NCI-H128 (cell line): ENCODE data around the gene UQCC3.
A peak's percentile ranks its signal among the peaks of the same experiment; 100 is the strongest.
"Not testable (repeated sequence)": the region's sequence is repeated elsewhere in the genome, so short reads cannot be mapped to it uniquely, and the experiment has no call there.

ENCODE experiments used
- DNase-seq: peaks from one replicate; lab custom pipeline; 2025; ENCODE audit not compliant: unreplicated experiment; lab: John Stamatoyannopoulos, UW

UQCC3 gene, protein sequence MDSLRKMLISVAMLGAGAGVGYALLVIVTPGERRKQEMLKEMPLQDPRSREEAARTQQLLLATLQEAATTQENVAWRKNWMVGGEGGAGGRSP

DNA sequence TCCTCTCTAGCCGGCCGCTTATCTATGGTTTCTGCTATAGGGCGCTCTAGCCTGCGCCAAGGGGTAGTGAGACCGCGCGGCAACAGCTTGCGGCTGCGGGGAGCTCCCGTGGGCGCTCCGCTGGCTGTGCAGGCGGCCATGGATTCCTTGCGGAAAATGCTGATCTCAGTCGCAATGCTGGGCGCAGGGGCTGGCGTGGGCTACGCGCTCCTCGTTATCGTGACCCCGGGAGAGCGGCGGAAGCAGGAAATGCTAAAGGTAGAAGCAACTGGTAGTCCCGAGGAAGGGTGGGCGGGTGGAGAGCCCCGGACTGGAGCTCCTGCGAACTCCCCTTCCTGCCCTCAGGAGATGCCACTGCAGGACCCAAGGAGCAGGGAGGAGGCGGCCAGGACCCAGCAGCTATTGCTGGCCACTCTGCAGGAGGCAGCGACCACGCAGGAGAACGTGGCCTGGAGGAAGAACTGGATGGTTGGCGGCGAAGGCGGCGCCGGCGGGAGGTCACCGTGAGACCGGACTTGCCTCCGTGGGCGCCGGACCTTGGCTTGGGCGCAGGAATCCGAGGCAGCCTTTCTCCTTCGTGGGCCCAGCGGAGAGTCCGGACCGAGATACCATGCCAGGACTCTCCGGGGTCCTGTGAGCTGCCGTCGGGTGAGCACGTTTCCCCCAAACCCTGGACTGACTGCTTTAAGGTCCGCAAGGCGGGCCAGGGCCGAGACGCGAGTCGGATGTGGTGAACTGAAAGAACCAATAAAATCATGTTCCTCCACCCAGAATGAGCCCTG lies at the start of gene UQCC3, which contains the start of gene LBHD1:
TSS of gene UQCC3 (plus strand) at position 66 of the 782 bp plus-strand sequence. CDS start at position 139, 73 bp downstream.
TSS of gene LBHD1 (minus strand) at position 660 of the 782 bp plus-strand sequence. CDS start 2,236 bp downstream, outside the sequence.
- peak; percentile 81 for DNase-seq

DNA sequence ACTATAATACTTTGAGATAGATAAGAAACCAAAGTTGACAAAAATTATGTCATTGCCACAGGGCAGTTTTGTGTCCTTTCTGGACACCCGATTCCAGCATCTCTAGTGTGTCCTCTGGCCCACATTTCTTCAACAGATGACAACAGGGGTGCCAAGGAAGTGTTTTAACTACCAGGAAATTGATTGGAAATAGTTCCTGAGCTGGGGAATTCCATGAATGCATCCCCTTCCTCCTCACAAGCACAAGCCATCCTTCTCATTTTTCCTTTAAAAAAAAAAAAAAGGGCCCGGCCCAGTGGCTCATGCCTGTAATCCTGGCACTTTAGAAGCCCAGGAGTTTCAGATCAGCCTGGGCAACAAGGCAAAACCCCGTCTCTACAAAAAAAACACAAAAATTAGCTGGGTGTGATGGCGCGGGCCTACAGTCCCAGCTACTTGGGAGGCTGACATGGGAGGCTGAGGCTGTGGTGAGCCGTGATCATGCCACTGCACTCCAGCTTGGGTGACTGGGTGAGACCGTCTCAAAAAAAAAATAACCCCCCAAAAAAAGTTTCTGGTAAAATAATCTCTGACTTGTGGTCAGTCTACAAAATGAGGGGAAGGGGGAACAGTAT lies 48.9 kb upstream of the UQCC3 start:
- no peak for DNase-seq

DNA sequence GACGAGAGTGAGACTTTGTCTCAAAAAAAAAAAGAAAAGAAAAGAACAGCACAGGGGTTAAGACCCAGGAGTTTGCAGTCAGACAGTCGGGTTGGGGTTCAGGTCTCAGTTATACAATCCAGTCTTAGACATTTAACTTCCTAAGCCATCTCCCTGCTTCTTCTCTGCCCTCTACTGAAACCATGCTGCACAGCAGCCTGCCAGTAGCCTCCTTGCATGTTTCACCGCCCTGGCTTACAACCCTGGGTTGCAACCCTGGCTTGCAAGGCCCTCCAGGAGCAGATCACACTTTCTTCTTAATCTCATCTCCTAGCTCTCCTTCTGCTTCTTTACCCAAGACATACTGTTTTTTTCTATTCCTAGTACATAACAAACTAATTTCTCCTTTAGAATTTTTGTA lies 43.8 kb upstream of the UQCC3 start:
- DNase-seq = no peak

DNA sequence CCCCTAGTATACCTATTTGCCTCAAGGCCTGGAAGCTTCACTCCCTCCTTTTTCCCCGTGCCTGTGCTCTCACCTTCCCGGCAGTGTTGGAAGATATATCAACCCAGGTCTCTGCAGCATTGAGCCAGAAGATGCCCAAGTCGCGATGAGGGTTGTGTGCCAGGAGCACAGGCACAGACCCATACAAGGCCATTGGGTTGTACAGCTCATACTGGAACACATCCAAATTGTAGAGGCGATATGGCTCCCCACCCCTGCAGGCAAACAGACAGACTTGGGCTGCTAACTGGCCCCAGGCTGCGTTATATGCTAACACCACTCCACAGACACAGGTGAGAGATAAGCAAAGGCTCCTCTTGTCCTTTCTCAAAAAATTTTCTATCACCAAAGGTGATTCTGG lies 39.0 kb upstream of the UQCC3 start:
- no peak for DNase-seq

DNA sequence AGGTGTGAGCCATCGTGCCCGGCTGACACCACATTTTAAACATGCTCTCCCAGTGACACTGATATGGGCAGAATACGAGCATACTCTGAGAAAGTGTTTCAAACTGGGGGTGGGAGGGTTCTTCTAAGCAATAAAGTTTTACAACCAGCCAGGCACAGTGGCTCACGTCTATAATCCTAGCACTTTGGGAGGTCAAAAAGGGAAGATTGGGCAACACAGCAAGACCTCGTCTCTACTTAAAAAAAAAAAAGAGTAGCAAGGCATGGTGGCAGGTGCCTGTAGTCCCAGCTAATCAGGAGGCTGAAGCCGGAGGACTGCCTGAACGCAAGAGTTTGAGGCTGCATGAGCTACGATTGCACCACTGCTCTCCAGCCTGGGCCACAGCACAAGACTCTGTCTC lies 27.3 kb upstream of the UQCC3 start:
- no peak for DNase-seq

DNA sequence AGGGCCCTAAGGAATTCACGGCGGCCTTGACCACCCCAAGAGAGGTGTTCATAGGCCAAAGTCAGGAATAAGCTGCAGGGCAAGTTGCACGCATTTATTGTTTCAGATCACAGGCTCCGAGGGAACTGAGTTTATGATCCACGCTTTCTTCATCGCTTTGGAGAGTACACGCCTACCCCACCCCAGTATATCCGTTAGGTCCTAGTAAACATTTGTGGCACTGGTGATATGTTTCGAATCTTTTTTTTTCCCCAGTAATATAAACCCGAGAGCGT lies 25.9 kb upstream of the UQCC3 start:
- no peak for DNase-seq

DNA sequence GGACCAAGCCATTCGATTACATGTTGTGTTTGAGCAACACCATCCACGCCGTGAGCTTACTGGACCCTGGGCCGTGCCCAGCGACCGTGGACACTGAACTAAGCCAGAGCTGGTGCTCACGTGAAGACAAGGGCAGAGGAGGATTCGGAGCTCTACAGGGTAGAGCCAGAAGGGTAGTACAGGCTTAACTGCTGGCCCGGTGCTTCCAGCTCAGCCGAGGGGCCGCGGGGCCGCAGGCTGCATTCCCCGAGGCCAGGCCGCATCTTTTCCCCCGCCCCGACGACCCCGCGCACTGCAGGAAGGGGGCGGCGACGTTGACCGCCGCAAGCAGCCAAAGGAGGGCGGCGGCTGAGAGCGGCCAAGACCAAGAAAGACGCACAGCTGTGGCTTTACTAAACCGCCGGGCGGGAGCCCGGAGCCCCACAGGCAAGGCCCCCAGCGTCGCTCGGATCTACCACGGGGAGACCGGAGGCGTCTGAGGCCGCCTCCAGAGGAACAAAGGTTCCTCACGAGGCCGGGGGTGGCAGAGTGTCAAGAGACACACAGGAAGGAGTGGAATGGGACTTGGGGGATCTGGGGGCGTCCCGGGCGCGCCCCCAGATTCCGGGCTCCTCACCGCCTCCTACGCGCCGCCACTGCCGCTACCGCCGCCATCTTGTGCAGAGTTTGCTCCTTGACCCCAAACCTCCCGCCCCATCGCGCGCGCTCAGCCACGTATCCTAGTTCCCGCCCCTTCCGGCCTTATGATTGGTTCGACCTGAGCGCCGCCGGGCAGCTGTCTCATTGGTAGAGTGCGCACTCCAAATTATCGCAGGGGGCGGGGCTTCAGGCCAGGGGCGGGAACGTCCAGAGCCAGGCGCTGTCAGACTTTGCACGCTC lies 25.3 kb upstream of the UQCC3 start, which contains the start of gene GANAB:
TSS of gene GANAB (minus strand) at position 668 of the 879 bp plus-strand sequence. CDS start at position 654, 14 bp downstream.
- DNase-seq = peak; percentile 98

DNA sequence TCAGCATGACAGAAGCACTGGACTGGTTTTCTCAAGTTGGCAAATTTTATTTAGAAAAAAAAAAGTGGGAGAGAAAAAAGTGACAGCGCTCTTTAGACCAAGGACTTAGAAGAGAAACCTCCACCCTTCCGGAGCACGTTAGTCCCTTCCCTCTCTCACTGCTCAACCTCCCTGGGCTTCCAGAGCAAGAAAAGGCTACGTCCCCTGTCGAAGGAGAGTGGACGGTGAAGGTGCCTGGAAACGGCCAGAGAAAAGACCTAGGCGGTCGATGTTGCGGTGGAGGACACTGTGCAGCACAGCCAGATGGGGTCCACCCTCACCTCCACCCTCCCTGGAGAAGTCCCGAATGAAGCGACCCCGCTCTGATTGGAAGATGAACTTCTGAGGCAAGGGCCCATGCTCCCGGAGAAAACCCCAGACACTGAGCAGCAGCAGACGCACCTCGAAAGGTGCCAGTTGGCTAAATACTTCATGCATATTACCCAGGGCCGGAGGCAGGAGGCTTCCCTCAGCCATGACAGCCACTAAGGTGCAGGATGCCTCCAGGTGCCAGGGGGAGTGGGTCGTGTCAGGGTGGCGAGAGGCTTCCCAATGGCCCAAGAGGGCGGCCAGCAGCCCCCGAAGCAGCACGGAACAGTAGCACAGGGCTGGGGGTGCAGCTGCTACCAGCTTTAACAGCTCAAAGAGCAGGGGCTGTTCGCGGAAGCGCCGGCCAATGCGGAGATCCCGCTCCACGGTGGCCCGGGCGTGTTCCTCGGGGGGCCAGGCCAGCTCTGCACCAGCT lies 24.5 kb upstream of the UQCC3 start:
- no peak for DNase-seq

DNA sequence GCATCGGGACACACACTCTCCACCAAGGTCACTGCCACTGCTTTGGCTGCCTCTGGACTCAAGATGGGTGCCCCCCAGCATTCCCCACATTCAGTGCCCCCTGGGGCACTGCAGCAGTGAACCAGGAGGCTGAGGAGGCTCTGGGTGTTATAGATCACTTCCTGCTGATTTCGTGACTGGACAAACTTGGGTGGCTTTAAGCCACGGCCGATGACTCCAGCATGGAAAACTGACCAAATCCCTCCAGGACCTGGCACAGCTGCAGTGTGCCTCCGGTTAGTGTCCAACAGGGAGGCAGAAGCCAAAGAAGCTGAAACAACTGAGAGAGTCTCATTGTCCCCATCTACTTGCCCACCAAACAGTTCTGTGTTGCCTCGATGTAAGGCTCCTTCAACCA lies 23.9 kb upstream of the UQCC3 start:
- no peak for DNase-seq

DNA sequence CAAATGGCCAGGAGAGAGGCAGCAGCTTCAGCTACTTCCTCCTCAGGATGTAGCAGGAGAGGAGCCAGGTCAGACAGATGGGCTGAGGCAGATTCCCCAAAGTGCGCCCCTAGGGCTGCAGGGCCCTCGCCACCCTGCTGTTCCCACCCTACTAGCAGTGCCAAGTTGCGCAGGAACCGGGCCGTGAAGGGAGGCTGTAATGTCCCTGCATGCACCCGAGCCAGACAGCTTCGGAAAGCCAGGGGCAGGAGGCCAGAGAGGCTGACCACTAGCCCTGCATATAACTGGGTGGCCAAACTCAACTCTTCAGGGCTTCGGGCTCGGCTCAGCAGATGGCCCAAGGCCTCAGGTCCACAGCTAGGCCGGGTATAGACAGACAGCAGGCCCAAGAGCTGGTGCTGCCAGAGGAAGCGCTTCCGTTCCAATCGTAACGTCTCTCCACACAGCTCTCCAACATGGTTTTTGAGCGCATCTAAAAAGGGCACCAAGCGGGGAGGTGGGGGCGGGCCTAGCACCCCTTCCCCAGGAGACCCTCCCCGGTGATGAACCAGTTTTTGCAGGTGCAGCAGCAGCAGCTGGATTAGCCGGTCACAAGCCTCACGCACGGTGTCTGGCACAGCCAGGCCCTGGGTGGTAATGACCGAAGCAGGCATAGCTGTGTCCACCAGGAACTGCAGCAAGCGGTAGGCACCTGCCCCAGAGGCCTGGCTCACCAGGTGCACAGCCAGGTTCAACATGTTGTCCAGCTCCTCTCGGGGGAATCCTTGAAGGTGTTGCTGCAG lies 23.1 kb upstream of the UQCC3 start:
- no peak for DNase-seq

DNA sequence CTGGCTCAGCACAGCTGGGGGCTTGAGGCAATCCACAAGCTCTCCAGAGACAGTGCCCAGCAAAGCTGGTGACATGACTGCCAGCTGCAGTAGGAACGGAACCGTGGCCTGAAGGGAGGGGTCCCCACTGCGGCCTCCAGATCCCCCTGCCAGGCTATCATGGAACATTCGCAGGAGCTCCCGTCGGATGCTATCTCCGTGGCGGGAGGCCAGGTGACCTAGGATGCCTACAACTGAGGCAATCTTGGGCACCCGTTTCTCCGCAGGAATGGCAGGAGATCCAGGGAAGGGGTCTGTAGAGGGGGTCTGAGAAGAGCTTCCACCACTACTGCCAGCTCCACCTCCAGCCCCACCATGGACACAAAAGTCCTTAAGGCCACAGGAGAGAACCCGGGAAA lies 22.5 kb upstream of the UQCC3 start:
- no peak for DNase-seq

DNA sequence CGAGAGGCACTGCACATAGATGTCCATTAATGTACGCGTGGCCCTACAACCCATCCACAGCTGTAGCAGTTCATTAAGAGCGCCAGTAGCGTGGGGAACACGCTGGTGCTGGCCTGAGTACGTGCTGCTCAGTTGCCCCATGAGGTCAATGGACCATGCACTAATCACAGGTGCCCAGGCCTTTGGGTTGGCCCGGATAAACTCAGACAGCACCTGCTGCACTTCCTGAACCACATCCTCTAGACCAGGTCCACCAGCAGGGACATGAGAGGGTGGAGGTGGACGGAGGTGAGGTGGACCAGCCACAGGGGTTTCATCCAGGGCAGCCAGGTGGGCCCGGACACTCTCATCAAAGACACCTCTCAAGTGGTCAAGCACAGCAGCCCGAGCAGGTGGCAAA lies 22.0 kb upstream of the UQCC3 start:
- no peak for DNase-seq

DNA sequence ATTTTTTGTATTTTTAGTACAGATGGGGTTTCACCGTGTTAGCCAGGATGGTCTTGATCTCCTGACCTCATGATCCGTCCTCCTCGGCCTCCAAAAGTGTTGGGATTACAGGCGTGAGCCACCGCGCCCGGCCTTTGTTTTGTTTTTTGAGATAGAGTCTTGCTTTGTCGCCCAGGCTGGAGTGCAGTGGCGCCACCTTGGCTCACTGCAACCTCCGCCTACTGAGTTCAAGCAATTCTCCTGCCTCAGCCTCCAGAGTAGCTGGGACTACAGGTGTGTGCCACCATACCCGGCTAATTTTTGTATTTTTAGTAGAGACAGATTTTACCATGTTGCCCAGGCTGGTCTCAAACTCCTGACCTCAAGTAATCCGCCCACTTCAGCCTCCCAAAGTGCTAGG lies 21.2 kb upstream of the UQCC3 start:
- DNase-seq = not testable (repeated sequence)

DNA sequence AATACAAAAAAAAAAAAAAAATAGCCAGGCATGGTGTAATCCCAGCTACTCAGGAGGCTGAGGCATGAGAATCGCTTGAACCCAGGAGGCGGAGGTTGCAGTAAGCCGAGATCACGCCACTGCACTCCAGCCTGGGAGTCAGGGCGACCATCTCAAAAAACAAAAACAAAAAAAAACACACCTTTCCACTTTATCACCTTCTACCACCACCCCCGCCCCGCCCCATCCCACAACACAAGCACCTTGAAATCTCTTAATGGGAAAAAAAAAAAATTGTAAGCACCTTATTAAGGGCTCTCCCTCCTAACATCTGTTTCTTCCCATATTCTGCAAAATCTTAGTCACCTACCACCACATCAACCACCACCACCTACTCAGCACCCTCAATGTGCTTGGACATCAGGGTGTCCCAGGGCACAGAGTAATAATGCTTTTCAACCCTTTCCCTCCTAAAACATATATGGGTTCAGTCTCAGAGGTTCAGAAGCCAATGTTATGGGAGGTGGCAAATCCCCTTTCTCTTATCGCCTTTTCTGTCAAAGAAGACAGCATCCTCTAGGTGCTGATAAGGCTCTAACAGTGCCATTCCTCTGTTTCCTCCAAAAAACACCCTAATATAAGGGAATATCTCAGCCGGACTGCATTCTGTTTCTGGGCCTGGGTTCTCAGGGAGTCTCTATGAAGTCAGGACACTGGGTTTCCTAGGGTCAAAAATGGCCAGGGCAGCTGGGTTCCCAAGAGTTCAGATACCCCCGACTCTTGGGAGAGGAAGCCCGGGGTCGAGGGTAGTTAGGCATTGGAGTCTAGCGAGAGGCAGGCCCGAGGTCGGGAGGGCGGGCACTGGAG lies 19.1 kb upstream of the UQCC3 start:
- no peak for DNase-seq

DNA sequence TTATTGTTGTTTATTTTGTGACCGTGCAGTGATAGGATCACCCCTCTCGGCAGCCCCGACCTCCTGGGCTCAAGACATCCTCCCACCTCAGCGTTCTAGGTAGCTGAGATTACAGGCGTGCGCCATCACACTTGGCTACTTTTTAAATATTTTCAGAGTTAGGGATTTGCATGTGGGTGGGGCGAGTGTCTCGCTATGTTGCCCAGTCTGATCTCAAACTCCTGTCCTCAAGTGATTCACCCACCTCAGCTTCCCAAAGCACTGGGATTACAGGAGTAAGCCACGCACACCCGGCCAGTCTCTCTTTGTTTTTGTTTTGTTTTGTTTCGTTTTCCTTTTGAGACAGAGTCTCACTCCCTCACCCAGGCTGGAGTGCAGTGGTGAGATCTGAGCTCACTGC lies 17.2 kb upstream of the UQCC3 start:
- DNase-seq = no peak

DNA sequence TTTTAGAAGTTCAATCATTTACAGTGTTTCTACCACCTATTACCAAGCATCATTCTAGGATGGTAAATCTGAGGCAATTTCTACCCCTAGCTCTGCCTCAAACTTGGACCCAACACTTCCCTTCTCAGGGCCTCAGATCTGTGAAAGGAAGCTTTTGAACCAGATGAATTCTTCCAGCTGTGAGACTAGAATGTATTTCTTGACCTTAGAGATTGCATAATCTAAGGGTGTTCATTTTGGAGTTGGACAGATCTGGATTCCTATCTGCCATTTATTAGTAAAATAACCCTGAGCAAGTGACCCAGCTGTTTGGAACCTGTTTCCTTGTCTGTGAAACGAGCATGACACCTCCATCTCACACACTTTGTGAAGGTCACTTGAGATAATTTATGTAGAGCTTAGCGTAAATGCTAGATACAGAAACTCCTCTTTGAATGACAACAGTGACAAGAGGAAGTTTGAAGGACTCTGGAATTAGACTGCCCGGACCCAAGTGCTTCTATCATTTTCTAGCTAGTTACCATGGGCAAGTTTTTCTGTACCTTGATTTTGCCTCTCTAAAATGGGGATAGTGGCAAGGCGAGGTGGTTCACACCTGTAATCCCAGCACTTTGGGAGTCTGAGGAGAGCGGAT lies 14.6 kb upstream of the UQCC3 start:
- no peak for DNase-seq

DNA sequence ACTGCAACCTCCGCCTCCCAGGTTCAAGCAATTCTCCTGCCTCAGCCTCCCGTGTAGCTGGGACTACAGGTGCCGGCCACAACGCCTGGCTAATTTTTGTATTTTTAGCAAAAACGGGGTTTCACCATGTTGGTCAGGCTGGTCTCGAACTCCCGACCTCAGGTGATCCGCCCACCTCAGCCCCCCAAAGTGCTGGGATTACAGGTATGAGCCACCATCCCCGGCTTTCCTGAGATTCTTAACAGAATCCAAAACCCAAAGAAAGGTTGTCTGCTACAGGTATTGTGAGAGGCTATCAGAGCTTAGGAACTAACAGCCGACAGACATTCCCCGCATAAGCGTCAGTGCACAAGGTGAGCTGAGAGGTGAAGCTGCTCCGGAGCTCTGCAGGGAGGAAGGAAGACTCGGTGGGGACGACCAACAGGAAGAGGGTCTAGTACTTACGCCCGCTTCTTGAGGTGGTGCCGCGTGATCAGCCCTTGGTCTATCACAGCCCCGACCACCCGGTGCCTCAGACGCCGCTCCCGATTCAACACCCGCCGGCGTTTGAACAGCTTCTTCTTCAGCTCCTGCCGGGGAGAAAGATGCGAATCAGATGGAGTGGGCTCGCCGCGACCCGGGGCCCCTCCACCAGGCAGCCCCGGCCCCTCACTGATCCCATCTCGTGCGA lies 6.9 kb upstream of the UQCC3 start:
- DNase-seq = peak; percentile 40

DNA sequence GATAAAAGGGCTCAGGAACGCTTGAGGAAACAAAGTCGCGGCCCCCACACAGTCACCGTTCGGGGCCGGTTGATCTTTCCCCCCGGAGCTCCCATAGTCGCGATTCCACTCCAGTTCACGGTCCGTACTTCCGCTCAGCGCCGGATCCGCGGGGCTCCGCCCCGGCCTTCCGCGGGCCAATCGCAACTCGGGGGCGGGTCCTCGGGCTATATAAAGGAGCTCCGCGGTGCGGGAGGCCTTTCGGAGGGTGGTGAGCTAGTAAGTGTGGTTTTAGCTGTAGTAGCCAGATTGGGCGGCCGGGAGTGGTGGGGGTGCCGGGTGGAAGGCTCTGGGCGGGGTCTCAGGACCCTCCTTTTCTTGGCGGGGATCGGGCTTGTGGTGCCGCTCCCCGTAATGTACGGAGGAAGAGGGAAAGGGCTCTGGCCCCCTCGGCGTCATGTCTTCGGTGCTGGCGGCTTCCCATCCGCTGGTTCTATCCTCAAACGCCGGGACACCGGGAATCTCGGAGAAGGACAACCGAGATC lies 6.3 kb upstream of the UQCC3 start, which contains the start of the genes C11orf98 and CSKMT:
TSS of gene C11orf98 (minus strand) at position 136 of the 524 bp plus-strand sequence. CDS start at position 95, 41 bp downstream.
TSS of gene CSKMT (plus strand) at position 238 of the 524 bp plus-strand sequence. CDS start 568 bp downstream, outside the sequence.
- DNase-seq = peak; percentile 91
